PC-9 (cell line): ENCODE data around the gene SLC38A1.

ENCODE experiments used
- CTCF ChIP-seq: fragments of 200-600 bp; sonication (generic); conservative IDR thresholded peaks from 2 replicates; pipeline ENCODE4 v1.6.1; 2017; ENCODE audit warnings: mixed run types, antibody characterized with exemption, mild to moderate bottlenecking, moderate library complexity
- EZH2 ChIP-seq: fragments of 200-600 bp; sonication (generic); IDR thresholded peaks from 2 replicates; pipeline ENCODE4 v1.8.0; 2017; ENCODE audit warnings: antibody characterized with exemption, low read depth

GRCh38 chr12:46242569-46242968 lies 26.3 kb downstream of the SLC38A1 start:
- TF ChIP-seq CTCF (no peak), EZH2 (no peak)
